HG03558 (cell line): ENCODE results near the gene MT1B.

Source experiments
- ATAC-seq: cut with Tn5 transposase; IDR thresholded peaks from one replicate; pipeline ENCODE4 v1.9.1; 2021; ENCODE audit warnings: moderate number of reproducible peaks; ENCODE audit not compliant: unreplicated experiment; ENCODE audit errors: extremely low read depth

Gene MT1B

DNA sequence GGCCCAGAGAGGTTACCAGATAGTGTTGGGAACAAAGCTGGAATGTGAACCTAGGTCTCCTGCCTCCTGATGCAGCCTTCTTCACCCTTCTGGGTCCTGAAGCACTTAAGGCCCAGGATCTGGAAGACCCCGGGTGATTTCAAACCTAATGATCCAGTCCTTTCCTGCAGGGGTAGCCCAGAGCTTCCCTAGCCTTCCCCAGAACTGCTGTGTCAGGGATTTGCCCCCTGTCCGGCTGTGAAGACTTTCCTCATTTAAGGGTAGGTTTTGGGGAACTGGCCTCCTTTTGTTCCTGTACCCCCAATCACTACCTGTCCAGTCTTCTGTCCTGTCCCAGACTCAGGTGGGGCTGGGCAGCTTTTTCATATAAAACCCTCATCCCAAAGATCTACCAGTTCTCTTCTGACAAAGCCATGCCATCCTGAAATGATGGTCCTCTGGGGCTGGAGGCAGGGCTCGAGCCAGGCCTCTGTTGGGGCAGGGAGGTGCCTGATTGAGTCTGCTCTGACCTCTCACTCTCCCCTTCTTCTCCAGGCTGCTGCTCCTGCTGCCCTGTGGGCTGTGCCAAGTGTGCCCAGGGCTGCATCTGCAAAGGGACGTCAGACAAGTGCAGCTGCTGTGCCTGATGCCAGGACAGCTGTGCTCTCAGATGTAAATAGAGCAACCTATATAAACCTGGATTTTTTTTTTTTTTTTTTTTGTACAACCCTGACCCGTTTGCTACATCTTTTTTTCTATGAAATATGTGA, 31.9 kb downstream of the MT1B start:
- ATAC-seq, result no peak

GRCh38 chr16:56684256-56684925, 32.7 kb downstream of the MT1B start:
- no peak for ATAC-seq

GRCh38 chr16:56684926-56685590, 33.4 kb downstream of the MT1B start:
- no peak for ATAC-seq

GRCh38 chr16:56686758-56687157, 35.1 kb downstream of the MT1B start:
- ATAC-seq, result no peak

DNA sequence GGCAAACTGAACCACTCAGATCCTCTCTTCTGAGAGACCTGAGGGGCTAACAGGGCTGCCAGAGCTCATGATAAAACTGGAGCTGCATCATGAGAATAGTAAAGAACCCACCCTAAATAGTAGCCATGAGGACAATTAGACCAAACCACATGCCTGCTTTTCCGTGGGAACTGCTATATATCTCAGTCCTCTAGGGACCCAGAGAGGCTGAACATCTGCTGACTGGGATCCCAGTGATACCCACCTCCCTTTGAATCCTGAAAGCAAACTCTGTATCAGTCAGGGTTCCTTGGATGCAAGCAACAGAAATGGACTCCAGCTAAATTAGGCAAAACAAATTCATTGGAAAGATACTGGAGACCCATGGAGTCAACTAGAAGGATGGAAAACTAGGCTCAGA, 37.1 kb downstream of the MT1B start:
- ATAC-seq, result no peak

DNA sequence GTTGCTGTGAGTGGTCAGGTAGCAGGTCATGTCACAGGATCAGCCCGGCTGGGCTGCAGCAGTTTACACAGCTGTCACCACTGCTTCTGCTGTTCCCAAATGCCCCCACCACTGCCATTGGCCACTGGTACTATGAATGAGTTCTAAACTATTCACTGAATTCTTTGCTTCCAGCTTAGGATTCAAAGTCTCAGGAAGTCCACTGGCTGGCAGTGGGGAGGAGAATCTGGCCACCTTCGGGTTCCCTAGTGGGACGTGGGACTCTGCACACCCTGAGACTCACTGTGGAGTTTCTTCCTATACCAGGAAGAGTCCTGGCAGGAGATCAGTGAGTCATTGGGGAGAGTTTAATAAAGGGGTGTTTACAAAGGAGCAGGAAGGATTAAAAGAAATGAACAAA, 37.5 kb downstream of the MT1B start:
- no peak for ATAC-seq

- no peak for ATAC-seq
These were observed 38.9 kb downstream of the MT1B start for GRCh38 chr16:56690420-56691122.

- no peak for ATAC-seq
These were observed 40.2 kb downstream of the MT1B start for GRCh38 chr16:56691885-56692284.

DNA sequence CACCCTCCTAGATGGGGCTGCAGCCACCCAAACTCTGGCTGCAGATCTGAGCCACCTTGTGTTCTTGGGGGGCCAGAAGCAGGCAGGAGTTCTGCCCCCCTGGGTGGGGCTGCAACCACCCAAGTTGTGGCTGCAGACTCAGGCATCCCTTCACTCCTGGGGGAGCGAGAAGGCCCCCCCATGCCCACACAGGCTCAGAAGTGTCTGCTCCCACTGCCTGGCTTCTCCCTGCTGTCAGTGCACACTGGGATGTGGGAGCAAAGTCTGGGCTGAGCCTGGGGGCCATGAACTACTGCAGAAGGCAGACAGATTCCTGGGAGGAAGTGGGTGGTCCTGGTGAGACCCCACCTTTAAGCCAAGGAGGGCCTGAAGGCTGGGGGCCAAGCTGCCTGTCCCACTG, 43.6 kb downstream of the MT1B start:
- no peak for ATAC-seq

DNA sequence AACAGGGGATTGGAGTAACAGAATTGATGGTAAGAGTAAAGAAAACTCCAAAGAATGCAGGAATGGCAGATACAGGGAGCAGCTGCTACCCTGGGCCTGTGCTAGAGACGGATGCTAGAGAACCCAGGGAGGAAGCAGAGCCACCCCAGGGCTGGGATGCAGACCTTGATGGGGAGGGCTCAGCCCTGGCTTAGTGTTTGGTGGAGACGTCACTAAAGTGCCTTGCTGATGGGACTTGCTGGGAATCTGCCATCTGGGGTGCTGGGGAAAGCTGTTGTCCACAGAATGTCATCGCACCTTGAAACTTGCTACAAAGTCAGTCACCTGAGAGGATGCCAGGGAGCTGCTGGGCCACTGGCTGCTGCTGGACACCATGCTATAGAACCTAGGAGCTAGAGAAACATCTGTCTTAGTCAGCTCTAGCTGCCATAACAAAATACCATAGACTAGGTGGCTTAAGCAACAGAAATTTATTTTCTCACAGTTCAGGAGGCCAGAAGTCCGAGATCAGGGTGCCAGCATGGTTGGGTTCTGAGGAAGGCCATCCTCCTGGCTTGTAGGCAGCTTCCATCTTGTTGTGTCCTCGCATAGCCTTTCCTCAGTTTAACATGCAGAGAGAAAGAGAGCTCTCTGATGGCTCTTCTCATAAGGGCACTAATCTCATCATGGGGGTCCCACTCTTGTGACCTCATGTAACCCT, 45.9 kb downstream of the MT1B start:
- no peak for ATAC-seq

- ATAC-seq, result no peak
These were observed 48.5 kb downstream of the MT1B start for GRCh38 chr16:56700195-56700594.

GRCh38 chr16:56700631-56701030, 48.9 kb downstream of the MT1B start:
- no peak for ATAC-seq

DNA sequence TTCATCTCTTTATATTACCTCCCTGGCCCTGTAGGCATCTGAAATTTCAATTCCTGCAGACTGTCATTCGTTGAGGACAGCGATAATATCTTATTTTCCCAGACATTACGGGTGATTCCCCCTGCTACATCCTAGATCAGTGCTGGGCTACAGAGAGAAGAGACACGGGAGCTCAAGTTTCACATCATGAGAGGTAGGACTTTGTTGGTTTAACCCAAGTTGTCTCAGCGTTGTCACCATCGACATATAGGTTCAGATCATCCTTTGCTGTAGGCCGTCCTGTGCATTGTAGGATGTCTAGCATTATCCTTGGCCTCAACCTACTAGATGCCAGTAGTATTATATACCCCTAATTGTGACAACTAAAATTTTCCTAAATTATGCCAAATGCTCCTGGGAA, 49.8 kb downstream of the MT1B start:
- no peak for ATAC-seq
